ENCODE data around the gene MOB3A. TPM values are rescaled to one million over a fixed set of nuclear protein-coding genes. Genes with fewer than 3 reads are reported as not detected.

Gene MOB3A
- total RNA-seq, 1 donor, result 34.0 TPM

DNA sequence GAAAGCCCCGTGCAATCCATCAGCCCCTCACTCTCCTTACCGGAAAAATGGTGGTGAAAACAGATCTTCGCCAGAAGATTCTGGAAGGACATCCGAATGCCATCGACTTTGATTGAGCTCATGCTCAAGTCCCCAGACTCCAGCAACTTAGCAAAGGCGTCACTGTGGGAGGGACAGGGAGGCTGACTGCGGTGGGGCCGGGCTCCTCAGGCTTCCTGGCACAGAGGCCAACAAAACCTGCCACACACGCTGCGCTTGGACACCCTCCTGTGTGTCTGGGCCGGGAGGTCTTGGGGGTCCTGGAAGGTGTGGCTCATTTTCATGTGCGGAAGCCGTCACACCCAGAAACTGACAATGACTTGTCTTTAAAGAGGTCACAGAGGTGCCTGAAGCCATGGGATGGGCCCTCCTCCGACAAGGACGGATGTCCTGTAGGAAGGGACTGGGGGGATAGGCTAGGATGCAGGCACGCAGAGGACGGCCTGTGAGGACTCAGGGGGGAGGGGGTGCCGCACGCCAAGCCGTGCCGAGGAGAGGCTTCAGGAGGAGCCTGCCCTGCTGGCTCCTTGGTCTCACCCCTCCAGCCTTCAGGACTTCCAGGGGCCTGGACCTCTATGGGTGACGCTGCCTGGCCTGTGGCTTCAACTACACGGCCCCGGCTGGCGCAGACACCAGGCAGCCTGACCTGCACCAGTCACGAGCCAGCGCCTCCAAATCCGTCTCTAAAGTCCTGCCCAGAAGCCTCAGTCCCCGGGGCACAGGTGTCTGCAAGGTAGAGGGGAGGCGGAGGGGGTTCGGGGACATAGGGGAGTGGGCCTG is 13.1 kb upstream of the MOB3A start:
- H3K27ac ChIP-seq (ENCODE audit: low read depth, low read length), result no peak overlapping the region
- H4K20me1 ChIP-seq (ENCODE audit: insufficient read depth, low read length), result peaks cover 36% of the 10 kb centered on the region
- no peaks in the 10 kb centered on the region for H3K9me3 ChIP-seq (ENCODE audit: low read depth, low read length)
- H3K4me2 ChIP-seq (ENCODE audit: insufficient read depth, low read length), result no peak overlapping the region
- no peak overlapping the region for H3K4me3 ChIP-seq (ENCODE audit: insufficient read depth, low read length)
- peaks cover 29% of the 10 kb centered on the region for H3K79me2 ChIP-seq (ENCODE audit: insufficient read depth, low read length)
- TF ChIP-seq, protein P1, sequence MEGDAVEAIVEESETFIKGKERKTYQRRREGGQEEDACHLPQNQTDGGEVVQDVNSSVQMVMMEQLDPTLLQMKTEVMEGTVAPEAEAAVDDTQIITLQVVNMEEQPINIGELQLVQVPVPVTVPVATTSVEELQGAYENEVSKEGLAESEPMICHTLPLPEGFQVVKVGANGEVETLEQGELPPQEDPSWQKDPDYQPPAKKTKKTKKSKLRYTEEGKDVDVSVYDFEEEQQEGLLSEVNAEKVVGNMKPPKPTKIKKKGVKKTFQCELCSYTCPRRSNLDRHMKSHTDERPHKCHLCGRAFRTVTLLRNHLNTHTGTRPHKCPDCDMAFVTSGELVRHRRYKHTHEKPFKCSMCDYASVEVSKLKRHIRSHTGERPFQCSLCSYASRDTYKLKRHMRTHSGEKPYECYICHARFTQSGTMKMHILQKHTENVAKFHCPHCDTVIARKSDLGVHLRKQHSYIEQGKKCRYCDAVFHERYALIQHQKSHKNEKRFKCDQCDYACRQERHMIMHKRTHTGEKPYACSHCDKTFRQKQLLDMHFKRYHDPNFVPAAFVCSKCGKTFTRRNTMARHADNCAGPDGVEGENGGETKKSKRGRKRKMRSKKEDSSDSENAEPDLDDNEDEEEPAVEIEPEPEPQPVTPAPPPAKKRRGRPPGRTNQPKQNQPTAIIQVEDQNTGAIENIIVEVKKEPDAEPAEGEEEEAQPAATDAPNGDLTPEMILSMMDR (IDR thresholded peaks at IDR 0.05; ENCODE audit: extremely low read depth, low read depth, low read length), result no peak
- peaks cover 80% of the 10 kb centered on the region for H3K36me3 ChIP-seq (ENCODE audit: insufficient read depth, low read length)
- H2AFZ ChIP-seq (ENCODE audit: low read length), result no peak overlapping the region
- peaks cover 7% of the 10 kb centered on the region for H3K4me1 ChIP-seq (ENCODE audit: insufficient read depth, low read length)
- DNase-seq (ENCODE audit: insufficient read length, low spot score, missing footprints), result no peak
- no peaks in the 10 kb centered on the region for H3K27me3 ChIP-seq (ENCODE audit: insufficient read depth, low read length)

DNA sequence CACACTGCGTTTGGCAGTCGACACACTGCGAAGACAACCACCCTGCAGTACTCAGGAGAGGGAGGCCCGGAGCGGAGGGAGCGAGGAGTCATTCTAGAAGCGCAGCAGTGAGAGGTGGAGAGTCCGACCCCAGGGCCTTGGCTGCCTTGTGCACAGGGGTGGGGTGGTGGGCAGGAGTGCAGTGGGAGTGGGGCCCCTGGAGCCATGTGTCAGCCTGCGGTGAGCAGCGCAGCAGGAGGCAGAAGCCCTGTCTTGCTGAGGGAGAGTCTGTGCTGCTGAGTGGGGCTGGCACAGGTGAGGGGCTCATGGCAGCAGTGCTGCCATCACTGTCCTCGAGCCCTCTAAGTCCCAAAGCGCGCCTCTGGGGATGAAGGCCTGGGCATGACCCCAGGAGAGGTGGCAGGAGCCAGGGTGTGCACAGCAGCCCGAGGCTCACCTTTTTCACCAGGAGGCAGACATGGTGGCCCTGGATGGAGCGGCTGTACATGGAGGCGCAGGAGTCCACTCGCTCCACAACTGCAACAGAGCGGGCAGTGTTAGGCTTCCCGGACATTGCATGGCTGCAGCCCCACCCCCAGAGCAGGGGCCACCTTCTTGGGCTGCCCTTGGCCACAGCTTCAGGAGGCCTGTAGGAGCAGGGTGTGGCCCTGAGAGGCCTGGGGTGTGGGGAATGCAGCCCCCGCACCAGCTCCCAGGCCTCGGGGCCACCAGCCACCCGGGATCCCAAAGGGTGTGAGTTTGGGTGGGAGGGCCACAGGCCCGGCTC is 12.3 kb upstream of the MOB3A start:
- H3K4me1 ChIP-seq (ENCODE audit: insufficient read depth, low read length), result no peaks in the 10 kb centered on the region
- peaks cover 36% of the 10 kb centered on the region for H4K20me1 ChIP-seq (ENCODE audit: insufficient read depth, low read length)
- H3K27me3 ChIP-seq (ENCODE audit: insufficient read depth, low read length), result no peaks in the 10 kb centered on the region
- H3K9me3 ChIP-seq (ENCODE audit: low read depth, low read length), result no peaks in the 10 kb centered on the region
- TF ChIP-seq, protein P1 (IDR thresholded peaks at IDR 0.05; ENCODE audit: extremely low read depth, low read depth, low read length), result no peak
- H3K4me3 ChIP-seq (ENCODE audit: insufficient read depth, low read length), result no peak overlapping the region
- no peak overlapping the region for H2AFZ ChIP-seq (ENCODE audit: low read length)
- no peak for DNase-seq (ENCODE audit: insufficient read length, low spot score, missing footprints)
- peaks cover 74% of the 10 kb centered on the region for H3K36me3 ChIP-seq (ENCODE audit: insufficient read depth, low read length)
- no peak overlapping the region for H3K27ac ChIP-seq (ENCODE audit: low read depth, low read length)
- H3K4me2 ChIP-seq (ENCODE audit: insufficient read depth, low read length), result no peak overlapping the region
- H3K79me2 ChIP-seq (ENCODE audit: insufficient read depth, low read length), result peaks cover 34% of the 10 kb centered on the region

DNA sequence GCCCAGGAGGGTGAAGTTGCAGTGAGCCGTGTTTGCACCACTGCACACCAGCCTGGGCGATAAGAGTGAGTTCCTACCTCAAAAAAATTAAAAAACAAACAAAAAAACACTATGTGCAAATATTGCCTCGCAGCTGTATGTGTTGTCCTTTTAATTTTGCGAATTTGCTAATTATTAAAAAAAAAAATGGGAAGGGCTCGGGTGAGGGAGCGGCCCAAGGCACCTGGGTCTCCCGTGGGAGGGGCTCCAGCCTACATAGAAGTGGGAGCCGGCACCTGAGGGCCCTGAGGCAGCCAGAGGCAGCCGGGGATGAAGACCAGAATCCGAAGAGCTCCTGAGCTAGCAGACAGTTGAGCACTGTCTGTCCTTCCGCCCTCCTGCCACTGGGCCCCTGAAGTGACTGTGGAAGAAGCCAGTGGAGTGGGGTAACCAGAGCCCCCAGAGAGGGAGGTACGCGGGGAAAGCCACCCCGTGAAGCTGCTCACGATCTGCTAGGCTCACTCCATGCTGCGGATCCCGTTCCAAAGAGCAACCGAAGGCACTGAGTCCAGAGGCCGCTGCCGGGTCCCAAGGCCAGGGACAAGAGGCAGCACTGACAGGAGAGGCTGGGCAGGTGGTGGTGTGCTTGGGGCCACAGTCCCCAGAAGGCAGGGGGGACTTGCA is 7.0 kb upstream of the MOB3A start:
- H3K36me3 ChIP-seq (ENCODE audit: insufficient read depth, low read length), result peaks cover 60% of the 10 kb centered on the region
- no peak for DNase-seq (ENCODE audit: insufficient read length, low spot score, missing footprints)
- TF ChIP-seq, protein P1 (IDR thresholded peaks at IDR 0.05; ENCODE audit: extremely low read depth, low read depth, low read length), result no peak
- H3K79me2 ChIP-seq (ENCODE audit: insufficient read depth, low read length), result peaks cover 56% of the 10 kb centered on the region
- no peaks in the 10 kb centered on the region for H3K4me1 ChIP-seq (ENCODE audit: insufficient read depth, low read length)
- H3K4me3 ChIP-seq (ENCODE audit: insufficient read depth, low read length), result no peak overlapping the region
- H2AFZ ChIP-seq (ENCODE audit: low read length), result no peak overlapping the region
- H3K9me3 ChIP-seq (ENCODE audit: low read depth, low read length), result no peaks in the 10 kb centered on the region
- H3K27me3 ChIP-seq (ENCODE audit: insufficient read depth, low read length), result no peaks in the 10 kb centered on the region
- H4K20me1 ChIP-seq (ENCODE audit: insufficient read depth, low read length), result peaks cover 51% of the 10 kb centered on the region
- no peak overlapping the region for H3K4me2 ChIP-seq (ENCODE audit: insufficient read depth, low read length)
- no peak overlapping the region for H3K27ac ChIP-seq (ENCODE audit: low read depth, low read length)
